HS-27A (cell line): Measurements from ENCODE around the gene RBFA.
A peak's percentile ranks its signal among the peaks of the same experiment; 100 is the strongest.

Source experiments
- DNase-seq: peaks from one replicate; pipeline ENCODE4 v3.0.0-alpha.2; 2012; ENCODE audit warnings: low read depth, missing footprints

The RBFA gene

GRCh38 chr18:80029690-80030089, 4.5 kb upstream of the RBFA start:
- DNase-seq, result no peak

DNA sequence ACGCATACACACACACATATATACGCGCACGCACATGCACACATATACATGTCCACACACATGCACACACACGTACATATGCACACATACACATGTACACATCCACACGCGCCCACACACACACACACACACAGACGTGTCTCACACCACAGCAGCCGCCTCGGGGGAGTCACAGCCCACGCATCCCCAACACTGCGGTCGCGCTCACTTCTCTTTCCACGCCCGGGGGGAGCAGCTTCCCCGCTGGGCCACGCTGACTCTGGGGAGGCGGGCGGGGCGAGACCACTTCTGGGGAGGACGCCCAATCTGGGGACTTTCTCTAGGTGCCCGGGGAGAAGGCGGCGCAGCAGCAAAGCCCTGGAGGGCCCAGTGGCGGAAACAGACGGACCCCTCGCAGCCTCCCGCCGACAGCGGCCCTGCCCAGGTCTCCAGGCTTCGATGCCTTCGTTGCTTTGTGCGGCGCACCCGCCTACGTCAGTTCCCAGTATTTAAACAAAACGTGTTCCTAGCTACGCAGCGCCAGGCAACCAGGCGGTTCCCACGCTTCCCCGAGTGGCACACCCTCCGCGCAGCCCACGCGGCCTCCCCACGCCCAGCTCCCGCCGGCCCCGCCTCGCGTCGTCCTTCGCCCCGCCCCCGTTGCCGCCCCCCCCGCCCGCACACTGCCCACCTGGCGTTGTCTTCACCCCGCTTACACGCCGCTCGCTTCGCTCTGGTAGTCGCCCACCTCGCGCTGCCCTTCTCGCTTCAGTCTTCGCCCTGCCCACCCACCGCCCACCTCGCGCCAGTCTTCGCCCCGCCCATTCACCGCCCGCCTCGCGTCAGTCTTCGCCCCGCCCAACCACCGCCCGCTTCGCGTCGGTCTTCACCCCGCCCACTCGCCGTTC, 810 bp upstream of the RBFA start:
- peak; percentile 65 for DNase-seq

GRCh38 chr18:80034852-80035406, 695 bp downstream of the RBFA start:
- no peak for DNase-seq

DNA sequence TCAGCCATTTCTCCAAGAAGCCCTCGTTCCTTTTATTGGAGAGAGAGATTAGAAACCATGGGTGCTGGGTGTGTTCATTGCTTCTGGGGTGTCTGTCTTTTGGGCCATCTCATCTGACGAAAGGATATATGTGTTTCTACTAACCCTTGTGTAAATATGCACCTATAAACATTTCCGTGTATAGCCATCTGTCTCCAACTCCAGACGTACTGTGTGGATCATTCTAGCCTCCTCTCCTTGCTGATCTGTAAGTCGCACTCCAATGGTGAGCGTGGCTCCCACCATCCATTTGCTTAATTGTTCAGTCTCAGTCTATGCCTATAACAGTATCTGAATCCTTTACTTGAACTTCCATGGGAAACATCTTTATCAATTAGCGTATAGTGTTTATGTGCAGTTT, 1.8 kb downstream of the RBFA start:
- DNase-seq, result no peak

- DNase-seq, result no peak
Measured at GRCh38 chr18:80037300-80037699, 3.1 kb downstream of the RBFA start.

- DNase-seq, result no peak
Measured at GRCh38 chr18:80037869-80038630, 3.8 kb downstream of the RBFA start.

DNA sequence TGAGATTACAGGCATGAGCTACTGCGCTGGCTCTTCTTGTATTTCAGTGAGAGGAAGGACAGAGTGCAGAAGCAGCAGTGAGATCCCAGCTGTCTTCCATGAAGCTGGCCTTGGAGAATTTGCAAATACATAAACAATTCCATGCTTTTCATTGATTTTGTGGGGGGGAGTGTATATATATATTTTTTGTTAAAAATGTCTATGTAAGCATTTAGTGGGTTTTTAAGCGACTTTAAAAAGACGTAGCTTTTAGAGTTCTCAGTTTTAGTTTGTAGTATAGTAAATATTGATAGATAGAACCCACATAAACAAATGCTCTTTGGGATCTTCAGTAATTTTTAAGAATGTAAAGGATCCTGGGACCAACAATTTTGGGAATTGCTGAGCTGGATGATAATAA, 6.3 kb downstream of the RBFA start:
- DNase-seq, result no peak

GRCh38 chr18:80041424-80041823, 7.2 kb downstream of the RBFA start:
- DNase-seq, result no peak

DNA sequence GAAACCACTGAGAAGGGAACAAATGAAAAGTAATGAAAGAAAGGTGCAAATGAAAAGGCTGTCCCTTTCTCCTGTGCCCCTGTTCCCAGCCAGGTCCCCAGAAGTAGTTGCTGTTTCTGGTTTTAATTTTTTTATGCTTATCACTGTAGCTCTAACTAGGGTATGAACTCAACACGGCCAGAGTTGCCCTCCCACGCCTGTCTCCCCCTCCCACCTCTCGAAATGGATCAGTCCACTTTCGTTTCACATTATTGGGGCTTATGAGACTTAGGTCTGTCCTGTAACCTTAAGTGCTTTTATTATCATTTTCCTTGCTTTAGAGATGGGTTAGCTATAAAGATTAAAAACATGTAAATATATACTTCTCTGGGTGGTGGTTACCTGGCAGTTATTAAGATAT, 8.6 kb downstream of the RBFA start:
- no peak for DNase-seq

- DNase-seq, result no peak
Measured at GRCh38 chr18:80044072-80044471, 9.8 kb downstream of the RBFA start.

- no peak for DNase-seq
Measured at GRCh38 chr18:80046011-80046410, 11.8 kb downstream of the RBFA start.

DNA sequence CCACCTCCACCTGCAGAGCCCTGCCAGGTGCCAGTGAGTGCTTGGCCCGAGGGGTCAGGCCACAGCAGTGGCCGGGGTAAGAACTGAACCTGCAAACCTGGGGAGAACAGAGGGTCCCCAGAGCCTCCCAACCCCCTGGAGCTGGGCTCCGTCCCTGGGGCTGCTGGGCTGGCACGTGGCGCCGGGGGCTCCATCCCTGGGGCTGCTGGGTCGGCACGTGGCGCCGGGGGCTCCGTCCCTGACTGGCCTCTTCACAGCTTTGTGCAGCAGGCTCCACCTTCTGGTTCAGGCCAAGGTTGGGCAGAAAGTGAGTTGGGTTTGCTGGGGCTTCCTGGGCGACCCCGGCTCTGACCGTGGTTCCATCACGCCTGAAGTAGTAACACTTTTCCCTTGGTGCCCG, 12.2 kb downstream of the RBFA start:
- no peak for DNase-seq

GRCh38 chr18:80046961-80047541, 12.8 kb downstream of the RBFA start:
- DNase-seq, result no peak

DNA sequence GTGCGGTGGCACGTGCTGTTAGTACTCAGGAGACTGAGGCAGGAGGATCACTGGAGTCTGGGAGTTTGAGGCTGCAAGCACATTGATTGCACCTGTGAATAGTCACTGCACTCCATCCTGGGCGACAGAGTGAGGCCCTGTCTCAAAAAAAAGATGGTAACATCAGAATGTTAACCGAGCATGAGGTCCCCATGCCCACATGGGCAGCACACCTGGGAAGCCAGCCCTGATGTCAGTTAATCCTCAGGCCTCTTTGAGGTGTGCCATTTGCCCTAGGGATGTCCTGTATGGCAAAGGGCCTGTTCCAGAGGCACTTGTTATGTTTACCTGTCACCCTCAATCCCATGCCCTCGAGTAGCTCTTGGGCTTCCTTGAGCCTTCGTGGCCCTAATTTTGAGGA, 16.6 kb downstream of the RBFA start:
- DNase-seq, result no peak

DNA sequence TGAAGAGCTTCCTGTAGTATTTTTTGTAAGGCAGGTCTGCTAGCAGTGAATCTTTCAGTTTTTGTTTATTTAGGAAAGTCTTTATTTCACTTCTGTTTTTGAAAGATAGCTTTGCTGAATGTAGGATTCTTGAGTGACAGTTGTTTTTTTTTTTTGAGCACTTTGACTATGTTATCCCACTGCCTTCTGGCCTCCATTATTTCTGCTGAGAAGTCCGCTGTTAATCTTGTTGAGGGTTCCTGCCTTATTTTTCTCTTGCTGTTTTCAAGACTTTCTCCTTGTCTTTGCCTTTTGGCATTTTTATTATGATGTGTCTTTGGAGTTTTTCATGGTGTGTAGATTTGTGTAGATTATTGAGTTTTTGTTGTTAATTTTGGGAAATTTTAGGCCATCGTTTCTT, 21.9 kb downstream of the RBFA start:
- no peak for DNase-seq

- no peak for DNase-seq
Measured at GRCh38 chr18:80059945-80060344, 25.7 kb downstream of the RBFA start.

GRCh38 chr18:80065705-80066104, 31.5 kb downstream of the RBFA start:
- DNase-seq, result no peak

- DNase-seq, result no peak
Measured at GRCh38 chr18:80067321-80067720, 33.1 kb downstream of the RBFA start.

DNA sequence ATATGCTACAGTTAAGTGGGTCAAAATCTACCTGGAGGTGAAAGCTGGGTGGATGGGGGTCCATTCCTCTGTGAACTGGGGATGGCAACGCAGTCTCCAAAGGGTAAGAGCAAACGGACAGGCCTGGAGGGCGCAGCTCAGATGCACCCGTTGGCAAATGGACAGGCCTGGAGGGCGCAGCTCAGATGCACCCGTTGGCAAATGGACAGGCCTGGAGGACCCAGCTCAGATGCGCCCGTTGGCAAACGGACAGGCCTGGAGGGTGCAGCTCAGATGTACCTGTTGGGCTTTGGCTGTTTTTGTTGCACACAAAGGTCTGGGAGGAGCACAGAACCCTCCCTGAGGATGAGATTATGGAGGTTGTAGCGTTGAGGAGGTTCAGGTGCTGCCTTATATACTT, 33.7 kb downstream of the RBFA start:
- no peak for DNase-seq

DNA sequence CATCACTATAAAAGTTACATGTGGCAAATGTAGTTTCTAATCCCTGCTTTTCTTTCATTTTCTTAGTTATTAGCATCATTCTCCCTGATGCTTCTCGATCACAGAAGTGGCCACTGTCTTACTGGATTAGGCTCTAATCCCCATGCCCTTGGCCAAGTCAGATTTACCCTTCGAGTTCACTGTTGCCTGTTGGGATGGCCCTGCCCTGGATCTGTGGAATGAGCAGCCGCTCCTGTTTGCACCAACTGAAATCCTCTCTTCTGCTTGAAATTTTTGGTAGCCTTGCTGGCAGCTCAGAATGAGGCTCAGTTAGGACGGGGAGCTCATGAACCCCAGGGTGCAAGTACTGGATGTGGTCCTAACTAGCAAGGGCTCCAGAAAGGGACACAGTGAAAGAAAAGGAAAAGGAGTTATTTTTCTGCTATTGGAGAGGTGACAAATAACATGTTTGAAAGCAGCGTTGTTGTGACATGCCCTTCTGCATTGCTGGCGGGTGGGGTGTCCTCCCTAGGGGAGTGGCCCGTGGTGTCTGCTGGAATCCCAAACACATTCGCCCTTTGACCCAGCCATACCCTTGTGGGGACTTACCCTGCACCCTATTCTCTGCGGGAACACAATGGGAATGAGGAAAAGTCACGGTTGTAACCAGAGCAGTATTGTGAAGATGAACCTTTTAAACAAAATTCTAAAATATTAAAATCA, 34.5 kb downstream of the RBFA start:
- no peak for DNase-seq

- no peak for DNase-seq
Measured at GRCh38 chr18:80070825-80071224, 36.6 kb downstream of the RBFA start.

DNA sequence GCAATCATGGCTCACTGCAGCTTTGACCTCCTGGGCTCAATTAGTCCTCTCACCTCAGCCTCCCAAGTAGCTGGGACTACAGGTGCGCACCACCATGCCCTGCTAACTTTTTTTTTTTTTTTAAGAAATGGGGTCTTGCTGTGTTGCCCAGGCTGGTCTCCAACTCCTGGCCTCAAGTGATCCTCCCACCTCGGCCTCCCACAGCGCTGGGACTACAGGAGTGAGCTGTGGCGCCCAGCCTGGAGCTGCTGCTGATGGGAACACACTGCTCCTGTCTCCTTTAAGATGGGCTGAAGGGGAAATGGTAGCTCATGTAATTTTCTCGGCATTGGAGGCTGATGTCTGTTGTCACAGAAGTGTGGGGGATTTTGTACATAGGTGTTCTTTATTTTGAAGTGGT, 39.9 kb downstream of the RBFA start:
- no peak for DNase-seq
